HepG2 (cell line): Measurements from ENCODE around the gene SETD1A. TPM values are rescaled to one million over a fixed set of nuclear protein-coding genes. Genes with fewer than 3 reads are reported as not detected.

Experiments used
- AFF4 ChIP-seq: sonication (generic); formaldehyde crosslinking; IDR thresholded peaks from 2 replicates; pipeline ENCODE4 v1.4.0; 2020; ENCODE audit warnings: missing genetic modification reagents
- ATF2 ChIP-seq: sonication (generic); formaldehyde crosslinking; IDR thresholded peaks from 2 replicates; pipeline ENCODE4 v1.4.0; 2020; ENCODE audit warnings: missing genetic modification reagents
- DPF2 ChIP-seq: sonication (generic); formaldehyde crosslinking; IDR thresholded peaks from 2 replicates; pipeline ENCODE4 v1.4.0; 2020; ENCODE audit warnings: mild to moderate bottlenecking, low read depth, missing genetic modification reagents, borderline replicate concordance
- ERF ChIP-seq: IDR thresholded peaks from 2 replicates; pipeline ENCODE4 v1.6.1; 2018; ENCODE audit warnings: missing biosample characterization, missing genetic modification reagents
- HNRNPH1 ChIP-seq: fragments of 200-400 bp; formaldehyde crosslinking; optimal IDR thresholded peaks from 2 replicates; pipeline ENCODE3; 2017; ENCODE audit warnings: mild to moderate bottlenecking, low read depth, low read length
- IRX3 ChIP-seq: sonication (generic); formaldehyde crosslinking; IDR thresholded peaks from 2 replicates; pipeline ENCODE4 v1.8.1; 2023; ENCODE audit warnings: mild to moderate bottlenecking, low read depth, missing genetic modification reagents, borderline replicate concordance
- MAFK ChIP-seq, 2 experiments: IDR thresholded peaks in 1 of 2; conservative IDR thresholded peaks in 1 of 2; 2 replicates each; pipeline ENCODE4 v1.6.1; 2011; ENCODE audit warnings: improper control_type of control experiment in 2 of 2, low read length in 2 of 2
- MEIS2 ChIP-seq: sonication (generic); formaldehyde crosslinking; IDR thresholded peaks from 2 replicates; pipeline ENCODE4 v1.9.0; 2021; ENCODE audit warnings: mild to moderate bottlenecking, missing genetic modification reagents
- NAIF1 ChIP-seq: sonication (generic); formaldehyde crosslinking; IDR thresholded peaks from 2 replicates; pipeline ENCODE4 v1.5.0; 2020; ENCODE audit warnings: mild to moderate bottlenecking, missing genetic modification reagents, borderline replicate concordance
- NFYB ChIP-seq: sonication (generic); formaldehyde crosslinking; IDR thresholded peaks from 2 replicates; pipeline ENCODE4 v1.4.0; 2020; ENCODE audit warnings: missing genetic modification reagents
- PRDM10 ChIP-seq: sonication (generic); formaldehyde crosslinking; IDR thresholded peaks from 2 replicates; pipeline ENCODE4 v1.4.0; 2020; ENCODE audit warnings: low read depth, missing genetic modification reagents
- RBM39 ChIP-seq: fragments of 200-400 bp; formaldehyde crosslinking; IDR thresholded peaks from one replicate; pipeline ENCODE4 v1.6.1; 2018; ENCODE audit warnings: antibody characterized with exemption, mild to moderate bottlenecking, low read depth, low read length; ENCODE audit not compliant: poor library complexity, severe bottlenecking
- REL ChIP-seq: sonication (generic); formaldehyde crosslinking; conservative IDR thresholded peaks from 2 replicates; pipeline ENCODE4 v1.8.0; 2022; ENCODE audit warnings: mild to moderate bottlenecking, missing genetic modification reagents, moderate library complexity
- TAF1 ChIP-seq: sonication (generic); formaldehyde crosslinking; IDR thresholded peaks from 2 replicates; pipeline ENCODE4 v1.4.0; 2020; ENCODE audit warnings: missing genetic modification reagents
- ZBTB8A ChIP-seq: sonication (generic); formaldehyde crosslinking; IDR thresholded peaks from 2 replicates; pipeline ENCODE4 v1.4.0; 2020; ENCODE audit warnings: mild to moderate bottlenecking, low read depth, missing genetic modification reagents, borderline replicate concordance
- ZNF253 ChIP-seq: sonication (generic); formaldehyde crosslinking; IDR thresholded peaks from 2 replicates; pipeline ENCODE4 v1.8.0; 2022; ENCODE audit warnings: mild to moderate bottlenecking, missing genetic modification reagents, borderline replicate concordance
- ZNF33A ChIP-seq: sonication (generic); formaldehyde crosslinking; IDR thresholded peaks from 2 replicates; pipeline ENCODE4 v1.5.1; 2020; ENCODE audit warnings: missing genetic modification reagents, mild to moderate bottlenecking, moderate library complexity, borderline replicate concordance
- ZNF354B ChIP-seq: sonication (generic); formaldehyde crosslinking; IDR thresholded peaks from 2 replicates; pipeline ENCODE4 v1.8.0; 2022; ENCODE audit warnings: mild to moderate bottlenecking, missing genetic modification reagents
- ZNF510 ChIP-seq: sonication (generic); formaldehyde crosslinking; IDR thresholded peaks from 2 replicates; pipeline ENCODE4 v1.4.0; 2020; ENCODE audit warnings: low read depth, mild to moderate bottlenecking, missing genetic modification reagents
- polyA plus RNA-seq, 8 experiments: library from polyadenylated mRNA; depleted of rRNA in 3 of 8; stranded (reverse) in 7 of 8; unstranded in 1 of 8; fragments of >200 nt; fragmentation: Illumina TruSeq in 4 of 8; extraction: Trizol in 4 of 8; gene quantifications; 2 replicates each; pipeline versions ENCODE4 v1.2.1 to v1.2.3, GENCODE V29; 2011 to 2016; ENCODE audit warnings: low read depth in 4 of 8, missing spikeins in 1 of 8, mixed read lengths in 1 of 8; ENCODE audit not compliant: insufficient read depth in 1 of 8
- total RNA-seq, 5 experiments: library from RNA; depleted of rRNA; stranded (reverse); fragments of >200 nt; fragmentation: Illumina TruSeq; extraction: Trizol; gene quantifications; 2 replicates each; pipeline ENCODE4 v1.2.3, GENCODE V29; 2016; ENCODE audit warnings: low read depth in 1 of 5

Gene SETD1A
- total and polyA plus RNA-seq, 2 of the 13 experiments (the other 11 are each of a cell fraction or from before 2014, with no cell fraction given) = 3.8 to 5.6 TPM

GRCh38 chr16:31032736-31033708 is 75.5 kb downstream of the SETD1A start, which contains the start of gene STX4 (continued):
- no peak for TF ChIP-seq MAFK (conservative IDR thresholded peaks at IDR 0.05 in 1 of 2, IDR thresholded peaks at IDR 0.05 in 1 of 2; ENCODE audit: low read length in 2 of 2)
- TF ChIP-seq MEIS2 (CRISPR knock-in tag) = peak; percentile 68; the same call in 1 of the 2 replicates
- no peak for TF ChIP-seq ZNF510 (CRISPR knock-in tag)
- TF ChIP-seq REL (CRISPR knock-in tag) = 0 out of 2 replicates have a peak, but pooled peaks have one; percentile 87
- TF ChIP-seq RBM39 = peak; percentile 29
- no peak for TF ChIP-seq AFF4
- peak; percentile 53; the same call in 1 of the 2 replicates for TF ChIP-seq IRX3 (CRISPR knock-in tag)
- no peak for TF ChIP-seq ZNF33A
- no peak for TF ChIP-seq DPF2 (CRISPR knock-in tag)
- 0 out of 2 replicates have a peak, but pooled peaks have one; percentile 81 for TF ChIP-seq ZNF253 (CRISPR knock-in tag)
- TF ChIP-seq NFYB = peak; percentile 26; the same call in 1 of the 2 replicates
- TF ChIP-seq ATF2 (CRISPR knock-in tag) = peak; percentile 94
- TF ChIP-seq ZBTB8A (CRISPR knock-in tag) = no peak
- TF ChIP-seq PRDM10 (CRISPR knock-in tag) = peak; percentile 43; the same call in 1 of the 2 replicates
- TF ChIP-seq HNRNPH1 = no peak
- 0 out of 2 replicates have a peak, but pooled peaks have one; percentile 79 for TF ChIP-seq ZNF354B (CRISPR knock-in tag)
- TF ChIP-seq TAF1 = peak; percentile 18; the same call in 1 of the 2 replicates
- TF ChIP-seq NAIF1 = no peak
- peak; percentile 86; the same call in 1 of the 2 replicates for TF ChIP-seq ERF
